ENCODE measurements around the gene PPIB.

PPIB gene

GRCh38 chr15:64182859-64183370 lies 20.1 kb upstream of the PPIB start:
- H3K4me3 ChIP-seq (ENCODE audit: low read depth in 1 of 2, low read length in 2 of 2) = no peak overlapping the region
- H3K27ac ChIP-seq (ENCODE audit: low read length) = no peak overlapping the region
- H3K4me1 ChIP-seq (ENCODE audit: control insufficient read depth in 1 of 2, insufficient read depth in 2 of 2, low read length in 2 of 2) = no peaks in the 10 kb centered on the region
- H3K27me3 ChIP-seq (ENCODE audit: low read depth, low read length) = no peaks in the 10 kb centered on the region
- peaks cover 22 to 26% of the 10 kb centered on the region in 2 donors for H3K36me3 ChIP-seq (ENCODE audit: control insufficient read depth in 1 of 2, insufficient read depth in 2 of 2, low read length in 2 of 2)
- H3K9me3 ChIP-seq (ENCODE audit: control insufficient read depth in 1 of 2, low read length in 2 of 2) = no peaks in the 10 kb centered on the region

DNA sequence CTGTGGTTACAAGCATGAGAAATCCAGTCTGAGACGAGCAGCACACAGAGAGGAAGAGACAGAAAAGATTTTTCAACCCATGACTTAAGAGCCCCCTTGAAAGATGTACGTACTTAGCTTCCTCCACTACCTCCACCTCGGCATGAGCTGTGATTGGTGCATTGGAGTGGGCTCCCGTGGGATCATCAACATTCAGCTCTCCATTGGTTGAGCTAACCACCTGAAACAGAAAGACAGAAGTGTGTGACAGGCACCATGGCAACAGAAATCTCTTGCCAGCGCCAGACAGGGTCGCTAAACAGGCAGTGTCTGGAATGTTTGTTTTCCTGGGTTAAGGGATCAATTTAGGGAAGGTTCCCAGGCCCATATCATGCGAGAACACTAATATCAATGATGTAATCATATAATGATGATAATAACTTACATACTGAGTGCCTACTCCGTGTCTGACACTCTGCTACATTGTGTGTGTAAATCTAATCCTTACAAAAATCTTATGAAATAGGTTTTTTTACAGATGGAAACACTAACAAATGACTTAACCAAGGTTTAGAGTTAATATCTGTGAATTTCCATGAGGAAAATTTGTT lies 17.5 kb upstream of the PPIB start:
- Histone ChIP-seq H3K9me3 (ENCODE audit: control insufficient read depth in 1 of 2, low read length in 2 of 2) (no peaks in the 10 kb centered on the region), H3K36me3 (ENCODE audit: control insufficient read depth in 1 of 2, insufficient read depth in 2 of 2, low read length in 2 of 2) (peaks cover 24 to 25% of the 10 kb centered on the region in 2 donors), H3K4me3 (ENCODE audit: low read depth in 1 of 2, low read length in 2 of 2) (no peak overlapping the region), H3K27me3 (ENCODE audit: low read depth, low read length) (no peaks in the 10 kb centered on the region), H3K4me1 (ENCODE audit: control insufficient read depth in 1 of 2, insufficient read depth in 2 of 2, low read length in 2 of 2) (no peaks in the 10 kb centered on the region), H3K27ac (ENCODE audit: low read length) (no peak overlapping the region)

GRCh38 chr15:64166102-64166890 lies 3.5 kb upstream of the PPIB start:
- no peak overlapping the region for H3K27ac ChIP-seq (ENCODE audit: low read length)
- no peaks in the 10 kb centered on the region for H3K9me3 ChIP-seq (ENCODE audit: control insufficient read depth in 1 of 2, low read length in 2 of 2)
- peaks cover 0 to 8% of the 10 kb centered on the region in 2 donors for H3K36me3 ChIP-seq (ENCODE audit: control insufficient read depth in 1 of 2, insufficient read depth in 2 of 2, low read length in 2 of 2)
- peaks cover 8 to 14% of the 10 kb centered on the region in 2 donors for H3K4me1 ChIP-seq (ENCODE audit: control insufficient read depth in 1 of 2, insufficient read depth in 2 of 2, low read length in 2 of 2)
- no peak overlapping the region for H3K4me3 ChIP-seq (ENCODE audit: low read depth in 1 of 2, low read length in 2 of 2)
- H3K27me3 ChIP-seq (ENCODE audit: low read depth, low read length) = no peaks in the 10 kb centered on the region

DNA sequence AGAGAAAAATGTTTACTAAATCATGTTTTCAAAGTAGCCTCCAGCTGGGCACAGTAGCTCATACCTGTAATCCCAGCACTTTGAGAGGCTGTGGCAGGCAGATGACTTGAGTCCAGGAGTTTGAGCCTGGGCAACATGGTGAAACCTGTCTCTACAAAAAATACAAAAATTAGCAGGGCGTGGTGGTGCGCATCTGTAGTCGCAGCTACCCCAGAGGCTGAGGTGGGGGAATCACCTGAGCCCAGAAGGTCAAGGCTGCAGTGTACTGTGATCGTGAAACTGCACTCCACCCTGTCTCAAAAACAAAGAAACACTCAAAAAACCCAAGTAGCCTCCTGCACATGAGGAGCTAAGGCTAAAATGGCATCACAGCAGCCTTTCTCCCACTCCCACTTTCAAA lies 1.6 kb upstream of the PPIB start:
- Histone ChIP-seq H3K27me3 (ENCODE audit: low read depth, low read length) (no peaks in the 10 kb centered on the region), H3K4me1 (ENCODE audit: control insufficient read depth in 1 of 2, insufficient read depth in 2 of 2, low read length in 2 of 2) (peaks cover 8 to 20% of the 10 kb centered on the region in 2 donors), H3K9me3 (ENCODE audit: control insufficient read depth in 1 of 2, low read length in 2 of 2) (no peaks in the 10 kb centered on the region), H3K36me3 (ENCODE audit: control insufficient read depth in 1 of 2, insufficient read depth in 2 of 2, low read length in 2 of 2) (peaks cover 9% of the 10 kb centered on the region in 2 donors), H3K4me3 (ENCODE audit: low read depth in 1 of 2, low read length in 2 of 2) (no peak overlapping the region), H3K27ac (ENCODE audit: low read length) (no peak overlapping the region)

GRCh38 chr15:64163659-64164362 lies 989 bp upstream of the PPIB start:
- Histone ChIP-seq H3K27me3 (ENCODE audit: low read depth, low read length) (no peaks in the 10 kb centered on the region), H3K27ac (ENCODE audit: low read length) (peak overlapping the region; percentile 34), H3K4me3 (ENCODE audit: low read depth in 1 of 2, low read length in 2 of 2) (peak overlapping the region; percentile 70 to 86), H3K4me1 (ENCODE audit: control insufficient read depth in 1 of 2, insufficient read depth in 2 of 2, low read length in 2 of 2) (peaks cover 10 to 20% of the 10 kb centered on the region in 2 donors), H3K36me3 (ENCODE audit: control insufficient read depth in 1 of 2, insufficient read depth in 2 of 2, low read length in 2 of 2) (peaks cover 14 to 15% of the 10 kb centered on the region in 2 donors), H3K9me3 (ENCODE audit: control insufficient read depth in 1 of 2, low read length in 2 of 2) (no peaks in the 10 kb centered on the region)

DNA sequence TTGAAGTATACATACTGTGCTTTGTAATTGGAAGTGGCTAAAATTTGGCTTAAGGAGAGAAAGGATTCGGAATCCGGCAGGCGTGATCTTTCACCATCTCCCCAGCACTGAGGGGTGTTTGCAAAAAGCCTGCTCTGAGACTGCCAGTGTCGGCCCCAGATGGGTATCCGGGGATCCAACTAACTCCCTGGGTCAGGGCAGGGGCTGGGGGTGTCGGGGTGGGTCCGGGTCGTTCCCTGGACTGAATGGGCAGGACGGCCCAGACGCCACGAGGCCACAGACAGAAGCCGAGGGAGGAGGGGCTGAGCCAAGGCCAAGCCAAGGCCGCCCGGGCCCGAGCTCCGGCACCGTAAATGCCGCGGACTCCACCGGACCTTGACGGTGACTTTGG lies 349 bp downstream of the PPIB start:
- Histone ChIP-seq H3K9me3 (ENCODE audit: control insufficient read depth in 1 of 2, low read length in 2 of 2) (no peaks in the 10 kb centered on the region), H3K27ac (ENCODE audit: low read length) (peak overlapping the region; percentile 94), H3K4me3 (ENCODE audit: low read depth in 1 of 2, low read length in 2 of 2) (peak overlapping the region; percentile 86 to 97), H3K4me1 (ENCODE audit: control insufficient read depth in 1 of 2, insufficient read depth in 2 of 2, low read length in 2 of 2) (peaks cover 13 to 27% of the 10 kb centered on the region in 2 donors), H3K36me3 (ENCODE audit: control insufficient read depth in 1 of 2, insufficient read depth in 2 of 2, low read length in 2 of 2) (peaks cover 27 to 29% of the 10 kb centered on the region in 2 donors), H3K27me3 (ENCODE audit: low read depth, low read length) (no peaks in the 10 kb centered on the region)

DNA sequence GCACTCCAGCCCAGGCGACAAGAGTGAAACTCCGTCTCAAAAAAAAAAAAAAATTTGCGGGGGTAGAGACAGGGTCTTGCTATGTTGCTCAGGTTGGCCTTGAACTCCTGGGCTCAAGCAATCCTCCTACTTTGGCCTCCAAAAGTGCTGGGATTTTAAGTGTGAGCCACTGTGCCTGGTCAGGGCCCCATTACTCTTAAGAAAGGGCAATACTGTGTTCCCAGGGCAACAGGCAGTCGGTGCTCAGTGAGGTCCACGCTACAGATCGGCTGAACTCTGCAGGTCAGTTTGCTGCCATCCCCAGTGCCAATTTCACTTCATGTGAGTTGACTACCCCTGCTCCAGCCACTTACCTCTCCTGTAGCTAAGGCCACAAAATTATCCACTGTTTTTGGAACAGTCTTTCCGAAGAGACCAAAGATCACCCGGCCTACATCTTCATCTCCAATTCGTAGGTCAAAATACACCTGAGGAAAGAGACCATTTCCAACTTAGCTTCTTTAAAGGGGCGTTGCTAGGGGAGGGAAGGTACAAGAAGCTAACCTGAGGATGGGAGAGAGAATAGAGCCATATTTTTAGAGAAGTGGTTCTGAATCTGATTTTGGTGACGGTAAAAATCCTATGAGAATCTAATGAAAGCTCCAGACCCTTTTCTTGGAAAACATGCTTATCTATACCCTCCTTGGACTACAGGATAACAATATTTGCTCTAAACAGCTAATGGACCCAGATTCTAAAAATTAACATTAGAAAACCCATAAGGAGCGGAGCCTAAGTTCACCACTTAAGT lies 939 bp downstream of the PPIB start:
- Histone ChIP-seq H3K36me3 (ENCODE audit: control insufficient read depth in 1 of 2, insufficient read depth in 2 of 2, low read length in 2 of 2) (peaks cover 33 to 35% of the 10 kb centered on the region in 2 donors), H3K4me3 (ENCODE audit: low read depth in 1 of 2, low read length in 2 of 2) (peak overlapping the region; percentile 86 to 97), H3K27me3 (ENCODE audit: low read depth, low read length) (no peaks in the 10 kb centered on the region), H3K9me3 (ENCODE audit: control insufficient read depth in 1 of 2, low read length in 2 of 2) (no peaks in the 10 kb centered on the region), H3K4me1 (ENCODE audit: control insufficient read depth in 1 of 2, insufficient read depth in 2 of 2, low read length in 2 of 2) (peaks cover 13 to 27% of the 10 kb centered on the region in 2 donors), H3K27ac (ENCODE audit: low read length) (peak overlapping the region; percentile 94)

- Histone ChIP-seq H3K4me1 (ENCODE audit: control insufficient read depth in 1 of 2, insufficient read depth in 2 of 2, low read length in 2 of 2) (peaks cover 13 to 23% of the 10 kb centered on the region in 2 donors), H3K27me3 (ENCODE audit: low read depth, low read length) (no peaks in the 10 kb centered on the region), H3K4me3 (ENCODE audit: low read depth in 1 of 2, low read length in 2 of 2) (no peak overlapping the region), H3K36me3 (ENCODE audit: control insufficient read depth in 1 of 2, insufficient read depth in 2 of 2, low read length in 2 of 2) (peaks cover 50 to 55% of the 10 kb centered on the region in 2 donors), H3K9me3 (ENCODE audit: control insufficient read depth in 1 of 2, low read length in 2 of 2) (no peaks in the 10 kb centered on the region), H3K27ac (ENCODE audit: low read length) (no peak overlapping the region)
Observed at GRCh38 chr15:64158363-64159134, 4.3 kb downstream of the PPIB start.

- no peaks in the 10 kb centered on the region for H3K9me3 ChIP-seq (ENCODE audit: control insufficient read depth in 1 of 2, low read length in 2 of 2)
- H3K27me3 ChIP-seq (ENCODE audit: low read depth, low read length) = peaks cover 7% of the 10 kb centered on the region
- peaks cover 13 to 32% of the 10 kb centered on the region in 2 donors for H3K4me1 ChIP-seq (ENCODE audit: control insufficient read depth in 1 of 2, insufficient read depth in 2 of 2, low read length in 2 of 2)
- H3K4me3 ChIP-seq (ENCODE audit: low read depth in 1 of 2, low read length in 2 of 2) = no peak overlapping the region
- H3K27ac ChIP-seq (ENCODE audit: low read length) = no peak overlapping the region
- peaks cover 50 to 55% of the 10 kb centered on the region in 2 donors for H3K36me3 ChIP-seq (ENCODE audit: control insufficient read depth in 1 of 2, insufficient read depth in 2 of 2, low read length in 2 of 2)
Observed at GRCh38 chr15:64157599-64158125, 5.2 kb downstream of the PPIB start.

GRCh38 chr15:64156652-64157331 lies 6.0 kb downstream of the PPIB start:
- peaks cover 15% of the 10 kb centered on the region for H3K27me3 ChIP-seq (ENCODE audit: low read depth, low read length)
- no peak overlapping the region for H3K4me3 ChIP-seq (ENCODE audit: low read depth in 1 of 2, low read length in 2 of 2)
- no peaks in the 10 kb centered on the region for H3K9me3 ChIP-seq (ENCODE audit: control insufficient read depth in 1 of 2, low read length in 2 of 2)
- H3K27ac ChIP-seq (ENCODE audit: low read length) = no peak overlapping the region
- peaks cover 50 to 55% of the 10 kb centered on the region in 2 donors for H3K36me3 ChIP-seq (ENCODE audit: control insufficient read depth in 1 of 2, insufficient read depth in 2 of 2, low read length in 2 of 2)
- peaks cover 8 to 34% of the 10 kb centered on the region in 2 donors for H3K4me1 ChIP-seq (ENCODE audit: control insufficient read depth in 1 of 2, insufficient read depth in 2 of 2, low read length in 2 of 2)
